Measurements from ENCODE around the gene DNAJC8. TPM values are rescaled to one million over a fixed set of nuclear protein-coding genes. Genes with fewer than 3 reads are reported as not detected.
A peak's percentile ranks its signal among the peaks of the same experiment; 100 is the strongest.

The DNAJC8 gene
- total RNA-seq, 1 experiment from 2014 or later: 127 TPM

DNA sequence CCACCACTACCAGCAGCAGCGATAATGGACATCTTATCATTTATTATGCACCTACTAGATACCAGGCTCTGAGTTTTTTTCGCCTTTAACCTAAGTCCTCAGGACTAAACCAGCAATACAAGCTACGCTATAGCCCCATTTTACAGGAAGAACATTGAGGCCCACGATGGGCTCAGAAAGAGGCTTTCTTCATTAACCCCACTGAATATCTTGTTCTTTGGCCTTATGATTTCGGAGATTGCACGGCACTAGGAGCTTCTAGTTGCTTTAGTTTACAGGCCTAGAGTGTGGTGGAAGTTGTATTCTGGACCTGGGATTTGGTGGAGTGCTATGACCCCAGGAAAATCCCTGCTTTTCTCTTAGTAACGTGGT lies 28.0 kb upstream of the DNAJC8 start:
- in situ Hi-C loops (cut with HindIII; ENCODE audit: low pct_unique_long_range_greater_than_20kb, low sequenced_read_pairs): no loop called here
- CTCF ChIA-PET: interaction anchor here (0.6 to 1.9 kb wide), 2 partner anchors 99 to 104 kb away, joined by 5 to 6 read pairs; no protein-coding TSS in a partner anchor

DNA sequence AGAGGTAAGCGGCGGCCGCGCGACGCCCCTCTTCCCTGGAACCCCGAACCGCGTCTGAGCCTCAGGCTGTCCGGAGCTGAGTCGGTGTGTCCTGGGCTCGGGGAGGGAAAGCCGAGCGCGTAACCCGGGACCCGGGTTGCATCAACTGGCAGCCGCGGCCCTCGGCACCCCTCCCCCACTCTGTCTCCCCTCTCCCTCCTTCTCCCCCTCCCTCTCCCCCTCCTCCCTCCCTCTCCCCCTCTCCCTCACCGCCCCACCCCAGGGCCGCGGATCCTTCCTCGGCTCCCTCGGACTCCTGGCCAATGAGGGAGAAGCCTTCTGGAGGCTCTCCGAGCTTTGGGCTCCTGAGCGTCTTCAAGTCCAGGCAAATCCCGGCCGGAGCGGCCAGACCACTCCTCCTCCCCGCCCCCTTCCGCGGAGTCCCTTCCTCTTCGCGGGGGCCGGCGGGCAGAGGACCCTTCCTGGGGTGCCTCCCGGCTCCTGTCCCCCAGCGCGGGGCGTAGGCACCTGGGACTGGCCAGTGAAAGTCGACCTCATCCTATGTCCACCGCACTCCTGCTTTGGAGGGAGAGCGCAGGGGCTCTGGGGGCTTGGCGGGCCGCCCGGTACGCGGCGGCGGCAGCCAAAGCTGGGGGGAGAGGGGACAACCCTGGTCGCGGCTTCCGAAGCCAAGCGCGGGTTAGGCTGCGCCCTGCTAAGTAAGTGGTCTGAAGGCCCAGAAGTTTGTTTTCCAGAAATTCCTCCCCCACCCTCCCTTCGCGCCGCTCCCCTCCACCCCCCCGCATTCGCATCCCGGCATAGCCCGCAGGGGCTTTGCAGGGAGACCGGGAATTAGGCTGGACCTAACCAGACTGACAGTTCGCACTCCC lies 27.3 kb upstream of the DNAJC8 start:
- DNase-seq (ENCODE audit: low read depth, low spot score): no peak

More for the DNA sequence above, 28.0 kb upstream of the DNAJC8 start:
- intact Hi-C loops (cut with micrococcal nuclease; ENCODE audit: unreplicated experiment): loop anchor here (10.0 kb wide), 1 partner anchor 64 kb away; the partner anchor contains the start of gene MED18
- no peaks in the 10 kb centered on the region for H3K9me3 ChIP-seq (ENCODE audit: control insufficient read depth, insufficient read depth, low read depth, low read length)
- DNase-seq (ENCODE audit: low read depth, low spot score) (no peak), ATAC-seq (no peak)
- no peaks in the 10 kb centered on the region for H3K27me3 ChIP-seq (ENCODE audit: control insufficient read depth, insufficient read depth, low read length)
- peak overlapping the region; percentile 80 to 98 for H3K4me3 ChIP-seq (ENCODE audit: low read depth in 2 of 2, low read length in 2 of 2)
- no TSS peak for BruUV-seq (replicated peaks)
- POLR2A ChIA-PET: interaction anchor here (0.8 kb wide), 1 partner anchor 45 kb away, joined by 6 read pairs; no protein-coding TSS in a partner anchor
- peaks cover 36% of the 10 kb centered on the region for H3K4me1 ChIP-seq (ENCODE audit: control insufficient read depth, insufficient read depth, low read length)
- TF ChIP-seq, protein P1, sequence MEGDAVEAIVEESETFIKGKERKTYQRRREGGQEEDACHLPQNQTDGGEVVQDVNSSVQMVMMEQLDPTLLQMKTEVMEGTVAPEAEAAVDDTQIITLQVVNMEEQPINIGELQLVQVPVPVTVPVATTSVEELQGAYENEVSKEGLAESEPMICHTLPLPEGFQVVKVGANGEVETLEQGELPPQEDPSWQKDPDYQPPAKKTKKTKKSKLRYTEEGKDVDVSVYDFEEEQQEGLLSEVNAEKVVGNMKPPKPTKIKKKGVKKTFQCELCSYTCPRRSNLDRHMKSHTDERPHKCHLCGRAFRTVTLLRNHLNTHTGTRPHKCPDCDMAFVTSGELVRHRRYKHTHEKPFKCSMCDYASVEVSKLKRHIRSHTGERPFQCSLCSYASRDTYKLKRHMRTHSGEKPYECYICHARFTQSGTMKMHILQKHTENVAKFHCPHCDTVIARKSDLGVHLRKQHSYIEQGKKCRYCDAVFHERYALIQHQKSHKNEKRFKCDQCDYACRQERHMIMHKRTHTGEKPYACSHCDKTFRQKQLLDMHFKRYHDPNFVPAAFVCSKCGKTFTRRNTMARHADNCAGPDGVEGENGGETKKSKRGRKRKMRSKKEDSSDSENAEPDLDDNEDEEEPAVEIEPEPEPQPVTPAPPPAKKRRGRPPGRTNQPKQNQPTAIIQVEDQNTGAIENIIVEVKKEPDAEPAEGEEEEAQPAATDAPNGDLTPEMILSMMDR (IDR thresholded peaks at IDR 0.05): no peak
- no peak for TF ChIP-seq POLR2AphosphoS5 (IDR thresholded peaks at IDR 0.05; ENCODE audit: low read depth, low read length)
- no peak for TF ChIP-seq SIN3A (IDR thresholded peaks at IDR 0.05; ENCODE audit: borderline replicate concordance, insufficient read depth, low read depth, low read length)
- TF ChIP-seq, protein P2, sequence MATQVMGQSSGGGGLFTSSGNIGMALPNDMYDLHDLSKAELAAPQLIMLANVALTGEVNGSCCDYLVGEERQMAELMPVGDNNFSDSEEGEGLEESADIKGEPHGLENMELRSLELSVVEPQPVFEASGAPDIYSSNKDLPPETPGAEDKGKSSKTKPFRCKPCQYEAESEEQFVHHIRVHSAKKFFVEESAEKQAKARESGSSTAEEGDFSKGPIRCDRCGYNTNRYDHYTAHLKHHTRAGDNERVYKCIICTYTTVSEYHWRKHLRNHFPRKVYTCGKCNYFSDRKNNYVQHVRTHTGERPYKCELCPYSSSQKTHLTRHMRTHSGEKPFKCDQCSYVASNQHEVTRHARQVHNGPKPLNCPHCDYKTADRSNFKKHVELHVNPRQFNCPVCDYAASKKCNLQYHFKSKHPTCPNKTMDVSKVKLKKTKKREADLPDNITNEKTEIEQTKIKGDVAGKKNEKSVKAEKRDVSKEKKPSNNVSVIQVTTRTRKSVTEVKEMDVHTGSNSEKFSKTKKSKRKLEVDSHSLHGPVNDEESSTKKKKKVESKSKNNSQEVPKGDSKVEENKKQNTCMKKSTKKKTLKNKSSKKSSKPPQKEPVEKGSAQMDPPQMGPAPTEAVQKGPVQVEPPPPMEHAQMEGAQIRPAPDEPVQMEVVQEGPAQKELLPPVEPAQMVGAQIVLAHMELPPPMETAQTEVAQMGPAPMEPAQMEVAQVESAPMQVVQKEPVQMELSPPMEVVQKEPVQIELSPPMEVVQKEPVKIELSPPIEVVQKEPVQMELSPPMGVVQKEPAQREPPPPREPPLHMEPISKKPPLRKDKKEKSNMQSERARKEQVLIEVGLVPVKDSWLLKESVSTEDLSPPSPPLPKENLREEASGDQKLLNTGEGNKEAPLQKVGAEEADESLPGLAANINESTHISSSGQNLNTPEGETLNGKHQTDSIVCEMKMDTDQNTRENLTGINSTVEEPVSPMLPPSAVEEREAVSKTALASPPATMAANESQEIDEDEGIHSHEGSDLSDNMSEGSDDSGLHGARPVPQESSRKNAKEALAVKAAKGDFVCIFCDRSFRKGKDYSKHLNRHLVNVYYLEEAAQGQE (IDR thresholded peaks at IDR 0.05; ENCODE audit: insufficient read depth in 1 of 2, low read depth in 2 of 2, low read length in 1 of 2): no peak
- TF ChIP-seq TCF7L2 (IDR thresholded peaks at IDR 0.05; ENCODE audit: low read depth, low read length): no peak
- H3K27ac ChIP-seq (ENCODE audit: low read length): peak overlapping the region; percentile 71
- no peaks in the 10 kb centered on the region for H3K36me3 ChIP-seq (ENCODE audit: control insufficient read depth, insufficient read depth, low read length)

More for the DNA sequence above, 27.3 kb upstream of the DNAJC8 start:
- Histone ChIP-seq H3K4me1 (ENCODE audit: control insufficient read depth, insufficient read depth, low read length) (peaks cover 36% of the 10 kb centered on the region), H3K4me3 (ENCODE audit: low read depth in 2 of 2, low read length in 2 of 2) (peak overlapping the region; percentile 80 to 98), H3K9me3 (ENCODE audit: control insufficient read depth, insufficient read depth, low read depth, low read length) (no peaks in the 10 kb centered on the region), H3K36me3 (ENCODE audit: control insufficient read depth, insufficient read depth, low read length) (no peaks in the 10 kb centered on the region), H3K27ac (ENCODE audit: low read length) (peak overlapping the region; percentile 73), H3K27me3 (ENCODE audit: control insufficient read depth, insufficient read depth, low read length) (no peaks in the 10 kb centered on the region)
- in situ Hi-C loops (cut with HindIII; ENCODE audit: low pct_unique_long_range_greater_than_20kb, low sequenced_read_pairs) (loop anchor here (10.0 kb wide), 1 partner anchor 85 kb away; no protein-coding TSS in a partner anchor), intact Hi-C loops (cut with micrococcal nuclease; ENCODE audit: unreplicated experiment) (loop anchor here (10.0 kb wide), 1 partner anchor 65 kb away; the partner anchor contains the start of gene MED18)
- ATAC-seq: peak; percentile 68
- TF ChIP-seq, protein P2 (IDR thresholded peaks at IDR 0.05; ENCODE audit: insufficient read depth in 1 of 2, low read depth in 2 of 2, low read length in 1 of 2): no peak
- TF ChIP-seq, protein P1 (IDR thresholded peaks at IDR 0.05): no peak
- TF ChIP-seq TCF7L2 (IDR thresholded peaks at IDR 0.05; ENCODE audit: low read depth, low read length): no peak
- 0 out of 2 replicates have a peak, but pooled peaks have one; percentile 56 for TF ChIP-seq SIN3A (IDR thresholded peaks at IDR 0.05; ENCODE audit: borderline replicate concordance, insufficient read depth, low read depth, low read length)
- no peak for TF ChIP-seq POLR2AphosphoS5 (IDR thresholded peaks at IDR 0.05; ENCODE audit: low read depth, low read length)
- POLR2A ChIA-PET: interaction anchor here (0.6 kb wide), 1 partner anchor 17 kb away, joined by 4 read pairs; no protein-coding TSS in a partner anchor
- CTCF ChIA-PET: interaction anchor here (1.9 kb wide), 1 partner anchor 100 kb away, joined by 6 read pairs; no protein-coding TSS in a partner anchor
- no TSS peak for BruUV-seq (replicated peaks)

Measured in Panc1 (cell line).